H54 (cell line): ENCODE results near the gene DDAH2.

Source experiments
- DNase-seq: peaks from one replicate; pipeline ENCODE4 v3.0.0; 2011; ENCODE audit warnings: low spot score, mixed read lengths; ENCODE audit not compliant: insufficient read length
- FAIRE-seq: peaks from 3 replicates; lab custom pipeline; 2011; peaks lifted over from hg19 to GRCh38; lab: Jason Lieb, UNC
- POLR2A ChIP-seq: IDR thresholded peaks from 2 replicates; pipeline ENCODE4 v1.6.1; 2011; ENCODE audit warnings: low read depth, mild to moderate bottlenecking, low read length

Gene DDAH2

DNA sequence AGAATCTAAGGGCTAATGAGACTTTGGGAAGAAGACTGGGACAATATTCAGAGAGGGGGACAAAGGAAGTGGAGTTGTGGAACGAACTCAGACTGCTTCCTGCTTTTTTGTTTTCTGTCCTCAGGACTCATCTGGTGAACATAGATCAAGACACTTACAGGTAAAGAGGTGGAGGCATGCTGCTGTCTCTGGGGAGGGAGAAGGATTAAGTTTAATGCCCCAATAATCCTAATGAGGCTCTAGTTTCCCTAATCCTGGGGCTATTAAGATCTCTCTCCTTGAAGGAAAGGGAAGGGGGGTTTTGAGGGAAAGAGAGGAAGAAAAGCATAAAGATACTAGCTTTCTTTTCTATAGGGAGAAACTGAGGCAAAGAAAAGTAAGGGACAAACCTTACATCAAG is 15.3 kb upstream of the DDAH2 start:
- no peak for TF ChIP-seq POLR2A
- FAIRE-seq (no peak), DNase-seq (no peak)

DNA sequence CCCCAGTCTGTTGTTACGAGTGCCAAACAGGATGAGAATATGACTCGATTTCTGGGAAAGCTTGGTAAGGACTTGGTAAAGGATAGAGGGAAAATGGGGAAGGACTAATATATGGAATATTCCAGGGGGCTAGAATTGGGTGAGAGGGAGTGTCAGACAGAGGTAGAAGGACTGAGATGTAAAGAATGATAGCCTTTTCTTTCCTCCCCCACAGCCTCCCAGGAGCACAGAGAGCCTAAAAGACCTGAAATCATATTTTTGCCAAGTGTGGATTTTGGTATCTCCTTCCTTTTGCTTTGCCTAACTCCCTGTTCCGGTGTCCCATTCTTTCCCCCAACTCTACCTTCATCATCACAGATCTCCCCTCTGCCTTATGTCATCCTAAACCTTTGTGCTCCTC is 13.8 kb upstream of the DDAH2 start:
- TF ChIP-seq POLR2A: no peak

DNA sequence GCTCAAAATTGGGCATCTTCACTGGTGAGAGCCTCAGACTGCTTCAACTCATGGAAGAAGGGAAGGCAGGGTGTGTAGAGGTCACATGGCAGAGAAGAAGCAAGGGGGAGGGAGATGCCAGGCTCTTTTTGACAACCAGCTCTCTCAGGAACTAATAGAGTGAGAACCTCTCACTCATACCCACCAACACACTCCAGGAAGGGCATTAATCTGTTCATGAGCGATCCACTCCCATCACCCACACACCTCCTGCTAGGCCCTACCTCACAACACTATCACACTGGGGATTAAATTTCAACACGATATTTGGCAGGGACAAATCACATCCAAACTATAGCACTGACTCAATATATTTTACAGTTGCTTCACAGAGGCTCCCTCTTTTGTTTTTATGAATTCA is 12.7 kb upstream of the DDAH2 start:
- no peak for FAIRE-seq
- no peak for DNase-seq
- TF ChIP-seq POLR2A: no peak

More for the DNA sequence above, 13.8 kb upstream of the DDAH2 start:
- FAIRE-seq: no peak
- DNase-seq: no peak

DNA sequence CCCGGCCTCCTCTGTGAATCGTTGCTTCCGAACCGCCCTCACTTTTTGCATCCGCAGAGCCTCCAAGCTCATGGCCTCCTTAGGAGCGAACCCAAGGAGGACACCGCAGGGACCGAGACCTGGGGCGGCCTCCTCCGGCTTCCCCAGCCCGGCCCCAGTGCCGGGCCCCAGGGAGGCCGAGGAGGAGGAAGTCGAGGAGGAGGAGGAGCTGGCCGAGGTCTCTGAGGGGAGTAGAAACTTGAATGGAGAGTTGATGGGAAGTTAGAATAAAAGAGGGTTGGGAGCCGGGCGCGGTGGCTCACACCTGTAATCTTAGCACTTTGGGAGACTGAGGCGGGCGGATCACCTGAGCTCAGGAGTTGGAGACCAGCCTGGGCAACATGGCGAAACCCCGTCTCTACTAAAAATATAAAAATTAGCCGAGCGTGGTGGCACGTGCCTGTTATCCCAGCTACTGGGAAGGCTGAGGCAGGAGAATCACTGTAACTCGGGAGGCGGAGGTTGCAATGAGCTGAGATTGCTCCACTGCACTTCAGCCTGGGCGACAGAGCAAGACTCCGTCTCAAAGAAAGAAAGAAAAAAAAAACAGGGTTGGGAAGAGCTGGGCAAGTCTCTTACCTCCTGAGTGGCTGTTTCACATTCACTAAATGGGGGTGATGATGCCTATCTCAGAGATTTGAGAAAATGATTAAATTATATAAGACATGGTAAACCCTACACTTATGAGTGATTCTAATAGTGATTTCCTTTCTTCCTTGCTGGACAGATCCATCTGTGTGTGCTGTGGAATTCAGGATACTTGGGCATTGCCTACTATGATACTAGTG is 11.5 kb upstream of the DDAH2 start:
- no peak for DNase-seq
- FAIRE-seq: no peak

DNA sequence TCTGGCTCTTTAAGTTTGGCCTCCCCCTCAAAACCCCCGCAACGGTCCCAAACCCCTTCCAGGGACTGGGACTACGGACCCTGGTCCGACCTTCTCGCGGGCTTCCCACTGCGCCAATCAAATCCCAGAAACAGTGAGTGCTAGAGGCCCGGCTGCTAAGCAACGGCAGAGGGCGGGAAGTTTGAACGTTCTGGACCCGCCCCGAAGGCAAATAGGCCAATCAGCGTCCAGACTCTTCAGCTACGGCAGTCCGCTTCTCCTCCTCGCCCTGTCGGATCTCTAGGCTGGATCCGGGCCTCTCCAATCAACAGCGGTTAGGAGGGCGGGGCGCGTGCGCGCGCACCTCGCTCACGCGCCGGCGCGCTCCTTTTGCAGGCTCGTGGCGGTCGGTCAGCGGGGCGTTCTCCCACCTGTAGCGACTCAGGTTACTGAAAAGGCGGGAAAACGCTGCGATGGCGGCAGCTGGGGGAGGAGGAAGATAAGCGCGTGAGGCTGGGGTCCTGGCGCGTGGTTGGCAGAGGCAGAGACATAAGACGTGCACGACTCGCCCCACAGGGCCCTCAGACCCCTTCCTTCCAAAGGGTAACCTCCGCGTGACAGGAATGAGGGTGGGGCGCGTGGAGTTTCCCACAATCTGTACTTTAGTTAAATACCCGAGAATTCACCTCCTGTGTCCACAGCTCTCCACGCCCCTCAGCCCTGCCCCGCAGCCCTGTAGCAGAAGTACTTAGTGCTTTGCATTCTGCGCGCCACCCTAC is 10.7 kb upstream of the DDAH2 start, which contains the start of gene MSH5:
MSH5 (plus strand) TSS at position 367 of the 758 bp plus-strand sequence. CDS start 462 bp downstream, outside the sequence.
- DNase-seq: peak; percentile 90
- FAIRE-seq: peak; percentile 72

More for the DNA sequence above, 11.5 kb upstream of the DDAH2 start:
- TF ChIP-seq POLR2A: peak; percentile 13; the same call in 1 of the 2 replicates

DNA sequence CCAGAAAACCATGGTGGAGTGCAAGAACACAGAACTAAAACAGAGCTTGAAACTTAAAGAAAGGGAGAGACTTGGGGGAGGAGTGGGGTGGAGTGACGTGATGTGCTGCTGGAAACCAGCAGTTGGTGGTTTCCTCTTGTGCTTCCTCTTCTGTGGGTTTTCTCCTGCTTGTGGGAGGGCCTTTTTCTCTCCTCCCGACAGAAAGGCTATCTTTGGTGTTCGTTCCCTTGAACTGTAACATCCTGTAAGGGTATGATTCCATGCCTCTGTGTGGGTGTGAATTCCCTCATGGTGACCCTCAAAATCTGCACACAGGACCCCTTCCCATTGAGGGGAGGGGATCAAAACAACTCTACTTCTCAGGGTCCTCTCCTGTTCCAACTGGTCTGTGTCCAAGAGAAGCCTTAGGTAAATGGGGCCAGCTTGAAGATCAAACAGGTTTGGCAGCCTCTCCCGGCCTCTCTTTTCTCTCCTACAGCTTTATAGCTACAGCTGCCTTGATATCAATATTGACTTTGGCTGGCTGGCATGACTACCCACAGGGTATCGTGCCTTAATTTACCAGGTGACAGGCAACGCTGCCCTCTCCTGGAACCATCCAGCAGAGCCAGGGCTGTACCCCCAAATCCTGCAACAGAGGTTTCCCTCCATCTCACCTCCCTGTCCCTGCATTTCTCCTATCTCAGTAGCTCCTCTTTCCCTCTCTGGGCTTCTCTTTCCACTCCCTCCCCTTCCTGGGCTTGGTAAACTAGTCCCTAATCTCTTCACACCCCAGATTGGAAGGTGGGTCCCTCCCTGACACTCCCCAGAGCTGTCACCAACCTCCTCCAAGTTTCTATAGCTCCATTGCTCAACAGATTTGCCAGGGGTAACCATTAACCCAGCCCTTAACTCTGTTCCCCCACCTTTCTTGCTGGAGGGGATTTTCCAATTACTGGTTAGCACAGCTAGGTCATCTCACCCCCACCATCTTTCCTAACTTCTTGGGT is 9.2 kb upstream of the DDAH2 start:
- DNase-seq: peak; percentile 71
- TF ChIP-seq POLR2A: peak; percentile 34; the same call in 1 of the 2 replicates
- FAIRE-seq: peak; percentile 36

More for the DNA sequence above, 10.7 kb upstream of the DDAH2 start, which contains the start of gene MSH5:
- peak; percentile 49 for TF ChIP-seq POLR2A

DNA sequence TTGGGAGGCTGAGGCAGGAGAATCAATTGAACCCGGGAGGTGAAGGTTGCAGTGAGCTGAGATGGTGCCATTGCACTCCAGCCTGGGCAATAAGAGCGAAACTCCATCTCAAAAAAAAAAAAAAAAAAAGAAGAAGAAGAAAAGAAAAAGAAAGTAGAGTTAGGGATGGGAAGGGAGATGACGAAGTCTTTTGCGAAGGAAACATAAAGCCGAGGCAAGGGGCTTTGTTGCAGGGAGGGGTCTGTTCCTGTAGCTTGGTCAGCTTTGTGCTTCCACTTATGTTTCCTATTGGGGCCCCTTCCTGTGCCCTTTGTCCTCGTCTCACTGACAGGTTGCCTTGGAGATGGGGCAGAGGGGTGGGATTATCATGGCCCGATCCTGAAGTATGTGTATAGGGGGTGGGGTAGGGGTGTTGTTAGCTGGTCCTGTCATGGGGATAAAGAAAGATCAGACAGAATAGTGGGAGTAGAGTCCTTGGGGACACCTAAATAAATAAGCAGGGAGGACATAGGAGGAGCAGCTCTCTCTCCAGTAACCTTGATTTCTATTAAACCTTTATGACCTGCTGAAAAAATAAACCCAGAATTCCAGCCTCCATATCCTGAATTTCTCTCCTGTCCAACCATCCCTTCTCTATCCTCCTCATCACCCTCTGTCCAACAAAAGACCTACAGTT is 8.4 kb upstream of the DDAH2 start:
- FAIRE-seq (no peak), DNase-seq (no peak)
- TF ChIP-seq POLR2A: no peak

DNA sequence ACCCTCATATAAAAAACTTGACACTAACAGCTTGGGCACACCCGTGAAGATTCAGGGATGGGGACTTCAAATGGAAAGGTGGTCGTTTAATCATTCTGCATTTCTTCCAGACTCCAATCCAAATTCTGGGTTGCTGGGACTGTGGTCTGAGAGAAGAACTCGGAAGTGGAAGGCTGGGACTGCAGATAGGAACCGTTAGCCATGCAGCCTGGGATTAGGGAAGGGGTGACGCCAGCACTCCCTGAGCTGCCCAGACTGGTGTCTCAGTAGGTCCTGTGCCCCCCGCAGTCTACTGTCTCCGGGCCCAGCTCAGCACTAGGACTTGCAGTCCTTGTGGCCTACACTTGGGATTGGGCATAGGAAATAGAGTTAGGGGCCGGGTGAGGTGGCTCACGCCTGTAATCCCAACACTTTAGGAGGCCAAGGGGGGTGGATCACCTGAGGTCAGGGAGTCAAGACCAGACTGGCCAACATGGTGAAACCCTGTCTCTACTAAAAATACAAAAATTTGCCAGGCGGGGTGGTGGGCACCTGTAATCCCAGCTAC is 7.7 kb upstream of the DDAH2 start:
- FAIRE-seq (no peak), DNase-seq (no peak)
- no peak for TF ChIP-seq POLR2A

DNA sequence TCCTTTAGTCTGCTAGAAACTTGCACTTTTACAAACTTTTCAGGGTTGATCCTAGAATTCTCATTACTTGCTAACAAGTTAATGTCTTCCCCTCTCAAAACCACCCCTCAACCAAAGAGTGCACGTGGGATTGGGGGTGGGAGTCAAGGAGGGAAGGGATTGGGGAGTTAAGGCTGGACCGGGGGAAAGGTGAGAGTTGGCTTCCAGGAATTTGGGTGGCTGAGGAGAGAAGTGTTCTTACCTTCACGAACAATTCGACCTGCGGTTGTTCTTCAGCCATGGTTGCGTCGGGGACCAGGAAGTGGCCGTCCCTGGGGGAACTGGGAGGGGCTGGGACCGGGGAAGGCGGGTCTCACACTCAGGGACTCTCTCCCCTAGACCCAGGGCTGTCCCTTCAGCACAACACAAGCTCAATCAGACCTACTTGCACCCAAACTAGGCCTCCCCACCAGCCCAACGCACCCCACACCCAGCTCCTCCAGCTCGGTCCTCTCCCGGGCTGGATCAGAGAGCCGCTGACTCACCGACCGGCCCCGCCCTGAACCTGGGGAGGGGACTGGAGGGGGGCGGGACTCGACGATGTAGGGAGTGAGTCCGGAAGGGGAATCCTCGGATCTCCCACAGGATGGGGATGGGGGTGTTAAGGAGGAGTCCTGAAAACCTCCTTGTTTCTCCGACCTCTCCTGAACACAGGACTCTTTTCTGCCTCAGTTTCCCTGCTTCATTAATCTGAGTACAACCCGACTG is 7.1 kb upstream of the DDAH2 start, which contains the start of gene CLIC1:
CLIC1 (minus strand) TSS at position 510 of the 747 bp plus-strand sequence; CDS start at position 280, 230 bp downstream.
- FAIRE-seq (no peak), DNase-seq (peak; percentile 75)
- TF ChIP-seq POLR2A: peak; percentile 88

DNA sequence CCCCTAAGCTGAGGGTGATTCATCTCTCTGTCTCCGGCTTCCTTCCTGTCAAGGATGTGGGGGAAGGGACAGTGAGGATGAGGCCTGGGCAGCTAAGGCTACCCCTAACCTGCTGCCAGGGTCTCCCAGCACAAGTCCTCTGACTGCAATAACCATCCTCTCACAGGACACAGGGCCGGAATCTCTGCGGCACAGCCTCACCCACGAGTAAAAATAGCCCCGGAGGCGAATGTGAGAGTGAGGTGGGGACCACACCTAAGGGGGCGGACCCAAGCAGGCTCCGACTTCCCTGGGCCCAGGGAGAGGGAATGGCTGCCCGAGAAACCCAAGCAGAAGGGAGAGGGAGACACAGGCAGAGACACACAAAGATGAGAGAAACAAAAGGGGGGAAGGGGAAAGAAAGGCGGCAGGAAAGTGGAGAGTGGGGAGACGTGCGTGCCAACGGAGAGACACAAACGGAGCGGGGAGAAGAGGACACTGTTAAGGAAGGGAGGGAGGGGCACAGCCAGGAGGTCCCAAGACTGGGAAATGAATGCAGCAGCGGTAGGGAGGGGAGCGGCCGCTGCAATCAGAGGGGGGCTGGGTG is 5.8 kb upstream of the DDAH2 start:
- FAIRE-seq: no peak
- DNase-seq: peak; percentile 69
- peak; percentile 53; the same call in 1 of the 2 replicates for TF ChIP-seq POLR2A

DNA sequence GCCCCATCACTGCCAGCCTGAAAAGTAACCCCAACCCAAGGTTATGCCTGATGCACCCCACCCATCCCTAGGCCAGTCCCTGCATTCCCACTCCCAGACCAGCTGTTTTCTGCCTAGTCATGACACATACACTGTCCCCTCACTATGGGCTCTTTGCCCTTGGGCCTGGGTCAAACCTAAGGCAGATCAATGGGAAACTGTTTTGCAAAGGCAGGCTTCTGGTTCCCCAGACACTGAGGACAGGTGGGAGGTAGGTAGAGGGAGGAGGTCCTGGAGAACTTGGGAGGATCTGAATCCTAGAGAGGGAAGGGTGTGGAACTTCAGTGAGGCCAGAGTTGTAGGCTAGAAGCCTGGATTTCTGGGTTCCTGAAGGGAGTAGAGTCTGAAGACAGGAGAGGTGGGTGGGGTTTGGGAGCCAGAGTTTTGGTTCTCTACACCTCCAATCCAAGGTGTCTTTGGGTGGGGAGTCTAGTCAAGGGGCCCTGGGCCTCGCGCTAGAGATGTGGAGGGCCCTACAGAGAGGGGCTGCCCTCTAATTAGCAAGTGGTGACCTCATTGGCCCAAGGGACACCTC is 5.2 kb upstream of the DDAH2 start:
- TF ChIP-seq POLR2A: no peak
- no peak for FAIRE-seq
- no peak for DNase-seq

DNA sequence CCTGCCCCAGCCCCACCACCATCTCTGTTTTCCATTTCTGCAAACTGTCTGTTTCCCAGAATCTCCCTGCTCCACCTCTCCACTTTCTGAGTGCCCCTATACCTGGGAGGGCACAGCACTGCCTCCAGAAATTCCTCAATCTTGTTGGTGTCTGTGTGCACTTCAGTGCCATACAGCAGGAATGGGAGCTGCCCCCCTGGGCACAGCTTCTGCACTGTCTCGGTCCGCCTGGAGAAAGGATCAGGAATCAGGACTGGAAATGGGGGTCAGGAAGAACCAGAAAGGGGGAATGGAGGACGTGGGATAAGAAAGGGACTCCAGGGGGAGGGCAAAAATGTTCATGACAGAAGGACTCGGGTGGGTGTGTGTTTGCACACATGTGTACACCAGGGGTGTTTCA is 4.6 kb upstream of the DDAH2 start:
- DNase-seq (no peak), FAIRE-seq (no peak)
- TF ChIP-seq POLR2A: no peak
